Fibroblast of mammary gland (primary cell): ENCODE data around the gene ELP5.

Source experiments
- DNase-seq: peaks from one replicate; pipeline ENCODE4 v3.0.0-alpha.2; 2010; ENCODE audit warnings: low read depth
- H3K4me3 ChIP-seq: 2 replicates; pipeline ENCODE4 v1.5.1; 2011; ENCODE audit warnings: low read depth, mild to moderate bottlenecking, low read length, moderate library complexity; ENCODE audit not compliant: control insufficient read depth
- CTCF ChIP-seq: conservative IDR thresholded peaks from 2 replicates; pipeline ENCODE4 v1.5.1; 2011; ENCODE audit warnings: low read depth, low read length, inconsistent platforms; ENCODE audit not compliant: control insufficient read depth, insufficient read depth

Gene ELP5

DNA sequence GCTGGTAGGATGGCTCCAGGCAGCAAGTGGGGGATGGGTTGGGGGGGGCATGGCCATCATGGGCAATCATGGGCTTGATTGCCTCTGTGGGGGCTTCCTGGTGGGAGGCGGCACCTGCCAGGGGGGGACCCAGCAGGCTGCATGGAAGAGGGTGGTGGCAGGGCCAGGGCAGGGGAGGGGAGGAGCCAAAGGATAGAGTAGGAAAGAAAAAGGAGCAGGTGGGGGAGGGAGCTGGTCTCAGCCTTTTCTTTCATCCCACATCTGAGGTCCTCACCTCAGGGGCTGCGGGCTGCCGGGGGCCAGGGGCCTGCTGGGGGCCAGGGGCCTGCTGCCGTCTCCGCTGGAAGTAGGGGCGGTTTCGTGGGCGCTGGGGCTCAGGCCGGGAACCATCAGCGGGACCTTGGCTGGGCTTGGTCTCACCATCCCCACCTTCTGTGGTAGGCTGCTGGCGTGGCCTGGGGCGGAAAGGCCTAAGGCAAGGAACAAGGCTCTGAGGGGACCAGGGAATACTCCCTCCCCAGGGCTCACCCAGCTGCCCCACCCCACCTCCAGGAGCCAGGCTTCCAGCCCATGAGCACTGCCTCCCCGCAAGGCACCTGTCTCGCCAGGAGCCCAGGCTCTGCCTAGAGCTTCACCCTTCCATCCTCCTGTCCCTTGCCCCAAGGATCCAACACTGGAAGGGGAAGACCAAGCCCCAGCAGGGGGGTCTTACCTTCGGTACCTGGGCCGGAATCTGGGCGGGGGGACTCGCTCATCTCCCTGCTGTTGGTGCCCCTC is 37.4 kb downstream of the ELP5 start:
- H3K4me3 ChIP-seq: no peak overlapping the region
- DNase-seq: no peak
- no peak for TF ChIP-seq CTCF

- H3K4me3 ChIP-seq: no peak overlapping the region
- no peak for DNase-seq
- TF ChIP-seq CTCF: no peak
These were observed 38.2 kb downstream of the ELP5 start for GRCh38 chr17:7290166-7290565.

GRCh38 chr17:7290685-7291084 is 38.7 kb downstream of the ELP5 start:
- DNase-seq: no peak
- TF ChIP-seq CTCF: no peak
- no peak overlapping the region for H3K4me3 ChIP-seq

DNA sequence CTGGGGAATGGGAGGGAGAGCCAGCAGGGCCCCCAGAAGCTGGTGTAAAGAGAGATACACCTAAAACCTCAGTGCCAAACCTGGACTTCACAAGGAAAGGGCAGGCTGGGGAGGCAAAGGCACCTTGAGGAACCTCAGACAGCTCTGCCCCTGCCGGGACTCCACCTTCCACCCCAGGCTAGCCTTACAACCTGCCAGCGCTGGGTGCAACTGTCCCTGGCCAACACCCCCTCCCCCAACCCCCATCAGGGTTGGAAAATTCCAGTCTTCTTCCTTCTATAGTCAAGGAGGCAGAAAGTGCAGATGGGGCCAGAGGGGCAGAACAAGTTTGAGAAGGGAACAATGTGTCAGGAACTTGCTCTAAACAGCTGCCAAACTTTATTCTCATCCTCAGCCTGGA is 40.2 kb downstream of the ELP5 start:
- no peak overlapping the region for H3K4me3 ChIP-seq
- TF ChIP-seq CTCF: no peak
- no peak for DNase-seq

DNA sequence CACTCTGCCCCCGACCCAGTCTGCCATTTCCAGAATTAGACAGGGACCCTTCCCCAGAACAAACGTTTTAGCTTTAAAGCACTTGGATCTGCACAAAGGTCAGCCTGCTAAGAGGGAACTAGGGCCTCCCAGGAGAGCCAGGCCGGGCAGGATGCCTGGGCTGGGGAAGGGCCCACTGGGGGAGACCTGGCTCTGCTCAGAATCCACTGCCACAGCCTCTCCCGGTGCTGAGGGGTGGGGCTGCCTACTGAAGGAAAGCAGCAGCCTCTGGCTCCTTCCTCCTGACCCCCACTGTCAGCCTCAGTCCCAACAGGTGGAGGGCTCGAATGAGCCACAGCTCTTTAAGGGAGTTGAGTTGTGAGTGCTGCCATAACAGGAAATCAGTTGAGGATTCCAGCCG is 40.7 kb downstream of the ELP5 start:
- TF ChIP-seq CTCF: no peak
- no peak for DNase-seq
- no peak overlapping the region for H3K4me3 ChIP-seq

DNA sequence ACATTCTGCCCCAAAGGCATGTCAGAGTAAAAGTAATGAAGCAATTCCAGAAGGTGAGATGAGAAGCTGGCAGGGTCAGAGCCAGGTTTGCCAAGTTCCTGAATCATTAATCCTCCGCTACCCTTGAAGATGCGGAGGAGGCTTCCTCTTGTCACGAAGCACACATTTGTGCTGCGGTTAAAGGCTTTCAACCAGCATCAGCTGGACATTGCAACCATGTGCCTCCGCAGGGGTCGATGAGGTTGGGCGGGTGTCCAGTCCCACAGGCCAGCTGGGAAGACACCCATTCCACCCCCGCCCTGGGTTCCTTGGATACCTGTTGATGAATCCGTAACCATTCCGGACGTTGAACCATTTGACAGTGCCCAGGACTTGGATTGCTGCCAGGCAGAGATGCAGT is 41.1 kb downstream of the ELP5 start:
- no peak for DNase-seq
- no peak for TF ChIP-seq CTCF

More for the DNA sequence above, 41.1 kb downstream of the ELP5 start:
- H3K4me3 ChIP-seq: no peak overlapping the region
